T-helper 9 cell (primary cell): ENCODE data around the gene RIN2.

Source experiments
- DNase-seq: peaks from one replicate; pipeline ENCODE4 v3.0.0-alpha.2; 2020

Gene RIN2

DNA sequence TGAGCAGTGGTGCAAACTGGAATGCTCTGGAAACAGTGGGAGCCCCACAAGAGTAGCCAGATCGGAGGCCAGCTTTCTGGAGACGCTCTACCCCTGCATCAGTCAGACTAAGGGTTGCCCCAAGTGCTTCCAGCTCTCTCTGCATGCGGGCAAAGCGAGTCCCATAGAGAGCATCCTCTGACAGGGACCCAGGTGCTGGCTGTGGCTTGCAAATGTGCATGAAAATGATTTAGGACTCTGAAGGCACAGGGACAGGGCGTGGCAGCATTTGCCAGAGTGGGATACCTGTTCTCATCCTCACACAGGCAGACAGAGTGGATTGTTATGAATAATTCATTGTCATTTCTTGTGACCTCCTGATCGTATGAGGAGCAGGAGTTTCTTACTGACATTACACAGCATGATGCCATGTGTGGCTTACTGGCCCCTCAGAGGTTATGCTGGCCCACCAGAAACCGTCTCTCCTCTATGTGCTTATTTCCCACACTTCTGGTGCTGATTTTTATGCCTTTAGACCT, 10.3 kb downstream of the RIN2 start:
- DNase-seq, result no peak

- DNase-seq, result no peak
Observed at GRCh38 chr20:19769507-19769906, 11.4 kb downstream of the RIN2 start.

- no peak for DNase-seq
Observed at GRCh38 chr20:19770375-19770774, 12.3 kb downstream of the RIN2 start.

GRCh38 chr20:19771031-19771430, 13.0 kb downstream of the RIN2 start:
- no peak for DNase-seq

DNA sequence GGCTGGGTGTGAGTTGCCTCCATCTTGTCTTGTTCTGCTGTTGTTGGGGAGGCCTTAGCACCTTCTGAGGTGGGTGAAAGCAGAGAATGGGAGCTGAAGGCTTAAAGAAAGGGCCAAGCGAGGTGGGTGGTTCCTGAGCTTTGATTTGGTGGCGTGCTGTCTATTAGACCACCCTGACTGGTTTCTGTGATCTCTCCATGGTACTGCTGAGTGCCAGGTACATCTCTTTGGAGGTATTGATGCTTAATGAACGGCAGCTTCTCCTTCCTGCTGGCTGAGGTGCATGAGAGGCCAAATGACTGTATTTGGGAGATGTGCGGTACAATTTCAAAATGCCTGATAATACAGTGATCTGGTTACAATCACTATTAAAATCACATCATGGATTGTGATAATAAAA, 15.4 kb downstream of the RIN2 start:
- DNase-seq, result no peak

GRCh38 chr20:19774135-19774933, 16.3 kb downstream of the RIN2 start:
- no peak for DNase-seq

DNA sequence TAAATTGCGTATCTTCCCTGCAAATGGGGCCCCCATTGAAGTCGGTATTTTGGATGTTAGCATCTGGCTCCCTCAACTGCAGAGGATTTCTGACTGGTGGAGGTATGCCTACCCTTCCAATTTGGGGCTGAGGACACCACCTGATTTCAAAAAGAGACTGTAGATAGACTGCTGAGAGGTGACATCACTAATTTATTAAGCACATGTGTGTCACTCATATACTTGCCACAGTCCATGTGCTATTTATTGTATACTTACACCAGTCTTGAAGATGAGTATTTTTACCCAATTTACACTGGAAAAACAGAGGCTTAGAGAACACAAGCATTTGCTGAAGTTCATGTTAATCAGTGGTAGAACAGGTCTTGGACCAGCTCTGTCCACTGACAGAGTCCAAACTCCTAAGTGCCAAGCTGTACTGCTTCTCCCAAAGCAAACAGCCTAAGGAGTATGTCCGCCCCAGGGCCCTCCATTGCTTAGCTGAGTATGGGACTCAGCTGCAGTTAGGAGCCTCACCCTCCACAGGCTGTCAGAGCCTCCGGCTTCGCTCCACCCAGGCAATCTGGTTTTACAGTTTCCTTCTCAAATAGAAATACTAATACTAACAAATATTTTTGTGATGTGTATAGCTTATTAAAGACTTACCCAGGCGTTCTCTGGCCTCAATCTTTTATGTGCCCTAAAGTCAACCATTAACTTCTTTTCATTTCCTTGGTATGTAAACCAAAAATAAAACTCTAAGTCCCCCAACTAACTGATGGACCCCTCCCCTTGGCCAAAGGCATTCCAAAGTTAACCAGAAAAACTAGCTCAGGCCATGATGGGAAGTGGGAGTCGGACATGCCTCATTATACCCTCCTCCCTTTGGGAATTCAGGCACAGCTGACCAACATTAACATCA, 17.5 kb downstream of the RIN2 start:
- DNase-seq, result no peak

- DNase-seq, result no peak
Observed at GRCh38 chr20:19777315-19777714, 19.3 kb downstream of the RIN2 start.

DNA sequence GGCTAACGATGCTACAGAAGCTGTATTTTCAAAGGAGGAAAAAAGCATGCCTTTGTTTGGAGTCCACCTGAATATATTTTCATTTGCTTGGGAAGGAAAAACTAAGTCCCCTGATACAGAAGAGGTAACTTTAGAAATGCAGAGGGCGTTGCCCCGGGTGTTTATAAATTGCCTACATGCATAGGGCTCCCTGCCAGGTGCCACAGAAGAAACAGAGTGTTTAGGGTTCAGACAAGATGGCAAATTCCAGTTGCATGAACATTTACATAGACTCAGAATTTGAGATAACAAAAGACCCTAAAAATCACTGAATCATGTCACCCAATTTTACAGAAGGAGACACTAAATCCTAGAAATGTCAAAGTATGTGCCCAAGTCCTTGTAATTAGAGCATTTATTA, 19.9 kb downstream of the RIN2 start:
- no peak for DNase-seq

DNA sequence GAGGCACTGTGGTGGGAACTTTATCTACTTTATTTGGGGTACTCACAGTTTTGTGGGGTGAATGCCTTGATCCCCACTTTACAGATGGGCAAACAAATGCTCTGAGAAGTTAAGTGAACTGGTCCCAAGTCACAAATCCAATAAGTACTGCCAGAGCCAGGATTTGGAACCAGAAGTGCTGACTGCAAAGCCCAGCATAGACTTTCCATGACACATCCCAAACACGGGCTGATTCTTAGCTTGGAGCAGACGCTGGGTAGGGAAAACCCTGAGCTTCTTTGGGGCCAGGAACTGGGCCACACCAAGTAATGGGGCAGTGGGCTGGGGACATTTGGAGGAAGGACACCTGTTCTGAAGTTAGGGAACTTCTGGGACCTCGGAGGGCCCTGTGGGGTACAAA, 20.3 kb downstream of the RIN2 start:
- no peak for DNase-seq

DNA sequence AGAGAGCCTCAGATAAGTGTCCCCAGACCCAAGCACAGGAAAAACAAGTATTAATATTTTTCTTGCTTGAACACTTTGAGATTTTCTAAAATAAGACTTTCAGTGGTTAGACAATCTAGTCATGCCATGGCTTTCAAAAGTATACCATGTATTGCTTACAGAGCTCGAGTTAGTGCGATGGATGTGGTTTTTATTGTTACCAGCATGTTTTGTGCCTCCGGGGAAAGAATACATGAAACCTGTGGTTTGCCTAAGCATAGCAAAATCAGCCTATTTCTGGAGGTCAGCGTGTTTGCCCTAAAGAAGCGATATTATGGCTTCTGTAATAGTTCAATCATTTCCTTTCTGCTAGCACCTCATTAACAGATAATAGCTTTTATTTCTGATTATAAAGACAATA, 21.6 kb downstream of the RIN2 start:
- no peak for DNase-seq

DNA sequence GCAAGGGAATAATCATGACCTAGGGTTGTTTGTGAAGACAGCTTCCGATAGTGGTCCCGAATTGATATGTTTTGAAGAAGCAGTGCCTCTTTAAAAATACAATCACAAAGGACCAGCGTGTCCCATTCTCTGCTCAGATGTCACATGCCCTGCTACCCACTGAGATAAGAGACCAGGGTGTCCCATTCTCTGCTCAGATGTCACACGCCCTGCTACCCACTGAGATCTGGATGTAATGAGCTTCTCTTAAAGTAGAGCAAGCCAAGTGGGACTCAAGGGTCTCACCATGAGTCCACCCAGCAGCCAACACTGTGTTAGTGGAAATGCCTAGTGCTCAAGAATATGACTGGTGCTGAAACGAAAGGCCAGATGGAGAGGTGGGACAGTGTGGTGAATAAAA, 22.2 kb downstream of the RIN2 start:
- no peak for DNase-seq

GRCh38 chr20:19781235-19781634, 23.2 kb downstream of the RIN2 start:
- DNase-seq, result no peak

DNA sequence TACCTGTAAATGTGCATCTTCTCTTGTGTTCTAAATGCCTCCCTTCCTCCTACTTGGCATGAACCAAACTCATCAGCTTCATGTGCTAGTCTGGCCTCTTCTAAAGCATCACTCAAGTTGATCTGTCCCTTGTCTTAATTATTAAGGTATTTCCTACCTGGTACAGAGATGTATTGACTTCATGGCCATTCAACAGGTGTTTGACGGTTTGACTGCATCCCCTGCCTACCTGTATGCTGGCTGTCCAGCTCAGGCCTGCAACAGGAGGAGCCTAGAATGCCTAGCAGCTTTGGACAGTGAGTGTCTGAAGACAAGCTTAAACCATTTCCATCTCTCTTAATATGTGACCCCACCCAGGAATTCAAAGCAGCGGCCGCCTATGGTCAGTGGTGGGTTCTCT, 24.6 kb downstream of the RIN2 start:
- no peak for DNase-seq

DNA sequence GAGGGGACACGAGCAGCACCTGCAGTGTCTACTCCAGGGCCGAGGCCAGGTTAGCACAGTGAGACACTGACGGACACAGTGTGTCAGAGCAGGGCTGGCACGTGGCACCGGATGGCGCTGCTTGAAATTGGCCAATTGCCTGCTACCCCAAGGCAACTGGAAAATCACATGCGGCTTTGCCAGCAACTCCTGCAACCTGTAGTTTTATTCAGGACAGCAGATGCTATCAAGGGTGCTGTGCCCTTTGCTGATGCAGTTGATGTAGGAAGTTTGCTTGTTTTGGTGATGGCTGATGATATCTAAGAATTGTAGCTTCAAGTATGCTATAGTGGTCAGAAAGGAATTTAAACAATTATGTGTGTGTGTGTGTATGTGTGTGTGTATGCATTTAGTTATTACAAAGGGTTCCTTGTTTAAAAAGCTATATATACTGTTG, 25.9 kb downstream of the RIN2 start:
- no peak for DNase-seq

DNA sequence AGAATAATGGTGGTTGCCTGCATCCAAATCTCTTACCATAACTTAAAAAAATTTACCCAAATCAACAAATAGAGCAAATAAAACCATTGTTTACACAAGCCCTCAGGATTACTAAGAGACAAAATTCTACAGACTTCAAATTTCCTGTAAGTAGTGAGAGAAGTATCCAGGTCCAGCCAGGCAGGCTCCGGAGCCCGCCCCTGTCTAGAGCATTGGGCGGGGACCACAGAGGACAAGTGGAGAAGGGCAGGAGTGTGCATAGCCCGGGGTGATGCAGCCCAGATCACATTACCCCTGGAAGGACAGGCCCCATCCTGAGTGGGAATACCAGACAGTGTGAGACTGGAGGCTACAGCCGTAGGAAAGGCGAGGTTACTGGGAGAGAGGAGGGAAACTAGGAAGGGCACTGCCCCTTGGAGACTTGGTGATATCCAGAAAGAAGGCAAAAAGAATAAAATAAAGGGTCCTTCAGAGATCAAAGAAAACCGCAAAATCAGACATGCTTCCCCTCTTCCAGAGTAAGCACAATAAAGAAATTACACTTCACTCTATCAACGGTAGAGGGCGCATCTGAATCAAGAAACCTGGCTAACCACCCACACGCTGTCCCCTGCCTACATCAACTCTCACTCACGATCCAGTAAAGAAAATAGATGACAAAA, 26.6 kb downstream of the RIN2 start:
- no peak for DNase-seq

- DNase-seq, result no peak
Observed at GRCh38 chr20:19785173-19785982, 27.3 kb downstream of the RIN2 start.

DNA sequence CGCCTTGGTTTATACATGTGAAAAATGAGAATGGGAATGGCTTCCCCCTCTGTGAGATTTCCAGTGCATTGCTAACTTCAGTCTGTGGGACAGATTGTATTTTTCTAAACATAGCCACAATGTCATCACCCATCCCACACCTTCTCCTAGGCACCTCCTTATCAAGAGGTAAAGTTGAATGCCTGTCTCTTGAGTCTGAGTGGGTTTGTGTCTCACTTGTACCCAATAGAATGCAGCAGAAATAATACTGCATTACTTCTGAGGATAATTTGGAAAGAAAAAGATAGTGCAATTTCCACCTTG, 27.9 kb downstream of the RIN2 start:
- DNase-seq, result no peak

GRCh38 chr20:19786311-19786710, 28.3 kb downstream of the RIN2 start:
- no peak for DNase-seq

DNA sequence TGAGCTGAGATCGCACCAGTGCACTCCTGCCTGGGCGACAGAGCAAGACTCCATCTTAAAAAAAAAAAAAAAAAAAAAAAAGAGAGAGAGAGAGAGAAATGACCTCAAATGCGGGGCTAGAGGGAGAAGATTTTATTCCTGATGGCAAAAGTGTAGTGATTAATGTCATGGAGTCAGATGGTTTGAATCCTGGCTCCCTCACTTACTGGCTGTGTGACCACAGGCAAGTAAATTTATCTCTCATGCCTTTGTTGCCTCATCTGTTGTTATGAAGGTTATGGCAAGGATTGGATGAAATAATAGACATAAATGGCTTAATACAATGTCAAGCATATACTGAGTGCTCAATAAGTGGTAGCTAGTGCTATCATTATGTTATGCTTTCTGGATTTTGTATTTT, 29.3 kb downstream of the RIN2 start:
- no peak for DNase-seq

GRCh38 chr20:19789009-19789408, 31.0 kb downstream of the RIN2 start:
- no peak for DNase-seq

GRCh38 chr20:19789446-19789845, 31.4 kb downstream of the RIN2 start:
- DNase-seq, result no peak

GRCh38 chr20:19791887-19792286, 33.8 kb downstream of the RIN2 start:
- DNase-seq, result no peak
